ENCODE measurements around the gene PBXIP1.

- TF ChIP-seq CTCF (IDR thresholded peaks at IDR 0.05) (no peak), POLR2A (IDR thresholded peaks at IDR 0.05) (no peak)
Measured at GRCh38 chr1:154940213-154940560, 15.7 kb downstream of the PBXIP1 start.
